Cardiac septum (tissue), 1 donor: ENCODE measurements around the gene GRIK1. TPM values are rescaled to one million over a fixed set of nuclear protein-coding genes. Genes with fewer than 3 reads are reported as not detected.

Experiments used
- DNase-seq: peaks from one replicate; pipeline ENCODE4 v3.0.0-alpha.2; 2020; ENCODE audit warnings: low spot score
- intact Hi-C: fragments of 100-400 bp; cut with DNase I; formaldehyde crosslinking; loops from one replicate; pipeline ENCODE4 v1.14.0; 2022
- total RNA-seq: library from RNA; stranded (reverse); fragmentation: NEBNext Ultra II Directional; extraction: Animal tissue kit (Norgen Biotek cat#: 25700); gene quantifications from one replicate; pipeline ENCODE4 v1.2.1, GENCODE V29; 2021
- donor health status: DM: no; HTN: no; CAD: no.

The GRIK1 gene
- total RNA-seq, 1 donor from 2014 or later: not detected

- intact Hi-C loops: no loop called here
- DNase-seq: no peak
Measured at GRCh38 chr21:29691616-29692491, 247.9 kb downstream of the GRIK1 start.

GRCh38 chr21:29689753-29690152 is 250.0 kb downstream of the GRIK1 start:
- DNase-seq: no peak
- intact Hi-C loops: no loop called here

- intact Hi-C loops: no loop called here
- DNase-seq: no peak
Measured at GRCh38 chr21:29684106-29684505, 255.7 kb downstream of the GRIK1 start.

- DNase-seq: no peak
- intact Hi-C loops: no loop called here
Measured at GRCh38 chr21:29682800-29683199, 257.0 kb downstream of the GRIK1 start.

GRCh38 chr21:29680273-29680672 is 259.5 kb downstream of the GRIK1 start:
- intact Hi-C loops: no loop called here
- DNase-seq: no peak

- DNase-seq: no peak
- intact Hi-C loops: no loop called here
Measured at GRCh38 chr21:29678626-29679025, 261.2 kb downstream of the GRIK1 start.

GRCh38 chr21:29677326-29677725 is 262.5 kb downstream of the GRIK1 start:
- intact Hi-C loops: no loop called here
- no peak for DNase-seq

GRCh38 chr21:29676395-29676794 is 263.4 kb downstream of the GRIK1 start:
- intact Hi-C loops: no loop called here
- no peak for DNase-seq

GRCh38 chr21:29675451-29675850 is 264.3 kb downstream of the GRIK1 start:
- DNase-seq: no peak
- intact Hi-C loops: no loop called here

- intact Hi-C loops: no loop called here
- DNase-seq: no peak
Measured at GRCh38 chr21:29674343-29674742, 265.5 kb downstream of the GRIK1 start.

- intact Hi-C loops: no loop called here
- no peak for DNase-seq
Measured at GRCh38 chr21:29673096-29673610, 266.6 kb downstream of the GRIK1 start.

GRCh38 chr21:29671728-29672127 is 268.1 kb downstream of the GRIK1 start:
- intact Hi-C loops: no loop called here
- no peak for DNase-seq

GRCh38 chr21:29670228-29670627 is 269.6 kb downstream of the GRIK1 start:
- intact Hi-C loops: no loop called here
- DNase-seq: no peak

- intact Hi-C loops: no loop called here
- DNase-seq: no peak
Measured at GRCh38 chr21:29669416-29669815, 270.4 kb downstream of the GRIK1 start.

- no peak for DNase-seq
- intact Hi-C loops: no loop called here
Measured at GRCh38 chr21:29667651-29668050, 272.1 kb downstream of the GRIK1 start.

- intact Hi-C loops: no loop called here
- no peak for DNase-seq
Measured at GRCh38 chr21:29664615-29665014, 275.2 kb downstream of the GRIK1 start.

GRCh38 chr21:29661672-29662442 is 277.9 kb downstream of the GRIK1 start:
- intact Hi-C loops: no loop called here
- no peak for DNase-seq

GRCh38 chr21:29660047-29660720 is 279.6 kb downstream of the GRIK1 start:
- no peak for DNase-seq
- intact Hi-C loops: no loop called here

GRCh38 chr21:29658934-29659203 is 280.9 kb downstream of the GRIK1 start:
- DNase-seq: no peak
- intact Hi-C loops: no loop called here

GRCh38 chr21:29658177-29658933 is 281.4 kb downstream of the GRIK1 start:
- intact Hi-C loops: no loop called here
- no peak for DNase-seq
